ENCODE data around the gene PLEKHM1. TPM values are rescaled to one million over a fixed set of nuclear protein-coding genes. Genes with fewer than 3 reads are reported as not detected.

The PLEKHM1 gene
- polyA plus RNA-seq, 1 experiment, result 18.2 TPM

DNA sequence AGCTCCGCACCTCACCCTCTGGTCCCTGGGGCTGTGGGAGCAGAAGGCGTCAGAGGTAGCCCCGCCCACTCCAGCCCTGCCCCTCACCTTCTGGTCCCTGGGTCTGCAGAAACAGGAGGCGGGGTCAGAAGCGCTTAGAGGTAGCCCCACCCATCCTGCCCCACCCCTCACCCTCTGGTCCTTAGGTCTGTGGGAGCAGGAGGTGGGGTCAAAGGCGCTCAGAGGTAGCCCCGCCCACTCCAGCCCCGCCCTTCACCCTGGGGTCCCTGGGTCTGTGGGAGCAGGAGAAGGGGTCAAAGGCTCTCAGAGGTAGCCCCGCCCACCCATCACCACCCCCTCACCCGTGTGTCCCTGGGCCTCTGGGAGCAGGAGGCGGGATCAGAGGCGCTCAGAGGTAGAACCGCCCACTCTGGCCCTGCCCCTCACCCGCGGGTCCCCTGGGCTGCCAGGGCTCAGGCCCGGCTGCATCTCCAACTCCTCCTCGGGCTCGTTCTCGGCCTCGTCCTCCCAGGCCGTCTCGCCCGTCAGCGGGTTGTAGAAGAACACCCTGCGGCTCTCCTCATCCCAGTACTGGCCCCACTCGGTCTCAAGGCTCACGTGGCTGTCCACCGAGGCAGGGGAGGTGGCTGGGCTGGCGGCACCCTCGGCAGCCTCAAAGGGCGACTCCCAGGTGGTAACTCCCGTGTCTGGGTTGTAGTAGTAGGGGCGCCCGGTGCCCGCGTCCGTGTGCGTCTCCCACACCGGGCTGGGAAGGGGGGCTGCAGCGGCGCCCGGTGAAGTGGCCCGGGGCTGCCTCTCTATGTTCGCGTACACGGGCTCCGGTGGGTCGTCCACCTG, 85.1 kb downstream of the PLEKHM1 start:
- H3K27me3 ChIP-seq (ENCODE audit: control insufficient read depth, insufficient read depth, low read length), result peaks cover 43% of the 10 kb centered on the region
- H3K4me3 ChIP-seq (ENCODE audit: low read depth, low read length), result peak overlapping the region; percentile 29
- no peak for DNase-seq (ENCODE audit: low read depth, low spot score)
- ChIA-PET POLR2A (no interaction called here), CTCF (no interaction called here)
- H3K27ac ChIP-seq (ENCODE audit: low read depth, low read length), result no peak overlapping the region
- H3K9me3 ChIP-seq (ENCODE audit: control insufficient read depth, insufficient read depth, low read length), result no peaks in the 10 kb centered on the region; the same call in 1 of the 2 replicates
- TF ChIP-seq, protein P1, sequence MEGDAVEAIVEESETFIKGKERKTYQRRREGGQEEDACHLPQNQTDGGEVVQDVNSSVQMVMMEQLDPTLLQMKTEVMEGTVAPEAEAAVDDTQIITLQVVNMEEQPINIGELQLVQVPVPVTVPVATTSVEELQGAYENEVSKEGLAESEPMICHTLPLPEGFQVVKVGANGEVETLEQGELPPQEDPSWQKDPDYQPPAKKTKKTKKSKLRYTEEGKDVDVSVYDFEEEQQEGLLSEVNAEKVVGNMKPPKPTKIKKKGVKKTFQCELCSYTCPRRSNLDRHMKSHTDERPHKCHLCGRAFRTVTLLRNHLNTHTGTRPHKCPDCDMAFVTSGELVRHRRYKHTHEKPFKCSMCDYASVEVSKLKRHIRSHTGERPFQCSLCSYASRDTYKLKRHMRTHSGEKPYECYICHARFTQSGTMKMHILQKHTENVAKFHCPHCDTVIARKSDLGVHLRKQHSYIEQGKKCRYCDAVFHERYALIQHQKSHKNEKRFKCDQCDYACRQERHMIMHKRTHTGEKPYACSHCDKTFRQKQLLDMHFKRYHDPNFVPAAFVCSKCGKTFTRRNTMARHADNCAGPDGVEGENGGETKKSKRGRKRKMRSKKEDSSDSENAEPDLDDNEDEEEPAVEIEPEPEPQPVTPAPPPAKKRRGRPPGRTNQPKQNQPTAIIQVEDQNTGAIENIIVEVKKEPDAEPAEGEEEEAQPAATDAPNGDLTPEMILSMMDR (IDR thresholded peaks at IDR 0.05; ENCODE audit: low read depth, low read length), result no peak

DNA sequence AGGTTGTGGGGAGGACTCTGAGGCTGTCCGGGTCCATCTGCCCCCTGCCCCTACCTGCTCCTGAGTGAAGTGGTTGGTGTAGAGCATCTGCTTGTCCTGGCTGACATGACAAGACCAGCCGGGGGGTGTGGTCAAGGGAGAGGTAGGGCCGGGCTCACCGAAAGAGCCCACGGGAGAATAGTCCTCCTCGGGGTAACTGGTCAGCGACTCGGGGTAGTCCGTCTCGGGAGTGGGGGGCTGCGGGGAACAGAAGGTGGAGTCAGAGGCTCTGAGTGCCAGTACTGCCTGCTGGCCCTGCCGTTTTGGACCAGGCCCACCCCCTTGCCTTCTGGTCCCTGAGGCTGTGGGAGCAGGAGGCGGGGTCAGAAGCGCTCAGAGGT, 85.7 kb downstream of the PLEKHM1 start:
- CTCF ChIA-PET, result no interaction called here
- TF ChIP-seq, protein P1 (IDR thresholded peaks at IDR 0.05; ENCODE audit: low read depth, low read length), result no peak
- Histone ChIP-seq H3K27ac (ENCODE audit: low read depth, low read length) (no peak overlapping the region), H3K27me3 (ENCODE audit: control insufficient read depth, insufficient read depth, low read length) (peaks cover 41% of the 10 kb centered on the region), H3K9me3 (ENCODE audit: control insufficient read depth, insufficient read depth, low read length) (no peaks in the 10 kb centered on the region; the same call in 1 of the 2 replicates), H3K4me3 (ENCODE audit: low read depth, low read length) (no peak overlapping the region)
- POLR2A ChIA-PET, result no interaction called here
- no peak for DNase-seq (ENCODE audit: low read depth, low spot score)

DNA sequence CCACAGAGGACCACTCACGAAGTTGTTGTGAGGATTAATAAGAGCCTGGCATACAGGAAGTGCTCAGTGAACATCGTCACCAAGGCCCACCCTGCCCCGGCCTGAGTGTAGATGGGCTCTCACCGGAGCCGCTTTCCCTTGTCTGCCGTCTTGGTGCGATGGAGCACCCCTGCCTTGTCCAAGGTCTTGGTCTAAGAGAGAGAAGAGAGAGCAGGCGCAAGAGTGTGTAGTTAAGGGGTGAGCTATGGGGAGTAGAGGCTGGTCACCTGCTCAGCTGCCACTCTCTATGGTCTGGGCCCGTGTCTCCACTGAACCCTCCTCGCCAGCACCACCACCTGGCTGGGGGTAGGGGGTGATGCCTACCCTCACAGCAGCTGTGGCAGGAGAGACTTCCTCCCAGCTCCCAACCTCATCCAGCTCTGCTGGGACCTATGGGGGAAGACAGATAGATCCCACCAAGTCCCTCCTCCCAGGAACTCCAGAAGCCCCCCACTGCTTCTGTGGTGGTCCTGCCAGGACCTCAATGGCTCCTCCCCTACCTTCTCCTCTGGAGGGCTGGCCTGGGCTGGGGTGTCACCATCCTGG, 86.5 kb downstream of the PLEKHM1 start:
- no peak overlapping the region for H3K4me3 ChIP-seq (ENCODE audit: low read depth, low read length)
- no peaks in the 10 kb centered on the region; the same call in 1 of the 2 replicates for H3K9me3 ChIP-seq (ENCODE audit: control insufficient read depth, insufficient read depth, low read length)
- peaks cover 37% of the 10 kb centered on the region for H3K27me3 ChIP-seq (ENCODE audit: control insufficient read depth, insufficient read depth, low read length)
- TF ChIP-seq, protein P1 (IDR thresholded peaks at IDR 0.05; ENCODE audit: low read depth, low read length), result no peak
- H3K27ac ChIP-seq (ENCODE audit: low read depth, low read length), result no peak overlapping the region
- ChIA-PET POLR2A (no interaction called here), CTCF (interaction anchor here (0.6 kb wide), 1 partner anchor 255 kb away, joined by 3 read pairs; no protein-coding TSS in a partner anchor)
- DNase-seq (ENCODE audit: low read depth, low spot score), result no peak

DNA sequence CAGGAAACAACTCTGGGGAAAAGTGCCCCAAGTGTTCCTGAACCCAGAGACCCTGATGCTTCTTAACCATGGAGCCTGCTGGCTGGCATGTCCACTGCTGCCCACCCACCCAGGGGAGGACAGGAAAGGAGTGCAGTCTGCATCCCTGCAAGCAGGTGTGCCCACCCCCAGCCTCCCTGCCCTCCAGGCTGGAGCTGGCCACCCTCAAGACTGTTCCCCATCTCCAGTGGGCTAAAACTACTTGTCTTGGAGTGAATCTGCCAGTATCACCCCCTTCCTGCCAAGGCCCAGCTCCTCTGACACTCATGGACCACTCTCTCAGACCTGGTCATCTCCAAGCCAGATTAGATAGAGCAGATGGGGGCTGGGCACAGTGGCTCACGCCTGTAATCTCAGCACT, 87.6 kb downstream of the PLEKHM1 start:
- peaks cover 37% of the 10 kb centered on the region for H3K27me3 ChIP-seq (ENCODE audit: control insufficient read depth, insufficient read depth, low read length)
- no peaks in the 10 kb centered on the region; the same call in 1 of the 2 replicates for H3K9me3 ChIP-seq (ENCODE audit: control insufficient read depth, insufficient read depth, low read length)
- POLR2A ChIA-PET, result no interaction called here
- CTCF ChIA-PET, result interaction anchor here (1.2 kb wide), 1 partner anchor 8 kb away, joined by 3 read pairs; no protein-coding TSS in a partner anchor
- H3K27ac ChIP-seq (ENCODE audit: low read depth, low read length), result no peak overlapping the region
- H3K4me3 ChIP-seq (ENCODE audit: low read depth, low read length), result no peak overlapping the region
- no peak for DNase-seq (ENCODE audit: low read depth, low spot score)
- TF ChIP-seq, protein P1 (IDR thresholded peaks at IDR 0.05; ENCODE audit: low read depth, low read length), result no peak

DNA sequence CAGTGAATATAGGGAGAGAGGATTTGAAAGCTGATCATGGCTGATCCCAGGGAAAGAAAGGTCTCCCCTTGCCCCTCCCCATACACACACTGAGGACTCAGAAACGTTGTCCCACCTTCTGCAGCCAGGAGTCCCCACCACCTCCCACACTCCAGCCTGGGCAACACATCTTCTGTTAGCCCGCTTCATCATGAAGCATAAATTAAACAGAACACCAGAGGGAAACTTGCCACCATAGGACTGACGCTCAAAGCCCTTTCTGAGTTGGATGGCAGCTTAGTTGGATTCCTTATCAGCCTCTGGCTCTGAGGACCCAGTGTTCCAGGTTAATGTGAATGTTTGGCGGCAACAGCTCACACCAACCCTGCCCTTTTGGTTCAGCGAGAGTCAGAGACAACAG, 91.7 kb downstream of the PLEKHM1 start:
- ChIA-PET CTCF (interaction anchor here (1.8 kb wide), 1 partner anchor 13 kb away, joined by 5 read pairs; no protein-coding TSS in a partner anchor), POLR2A (no interaction called here)
- Histone ChIP-seq H3K27ac (ENCODE audit: low read depth, low read length) (no peak overlapping the region), H3K9me3 (ENCODE audit: control insufficient read depth, insufficient read depth, low read length) (peaks cover 7% of the 10 kb centered on the region; the same call in 1 of the 2 replicates), H3K4me3 (ENCODE audit: low read depth, low read length) (no peak overlapping the region), H3K27me3 (ENCODE audit: control insufficient read depth, insufficient read depth, low read length) (peaks cover 14% of the 10 kb centered on the region)
- DNase-seq (ENCODE audit: low read depth, low spot score), result no peak
- TF ChIP-seq, protein P1 (IDR thresholded peaks at IDR 0.05; ENCODE audit: low read depth, low read length), result 0 out of 2 replicates have a peak, but pooled peaks have one; percentile 5
